Colonic mucosa (tissue), 4 donors: ENCODE data around the gene ARHGEF10L. TPM values are rescaled to one million over a fixed set of nuclear protein-coding genes. Genes with fewer than 3 reads are reported as not detected.

Experiments used
- DNase-seq: peaks from one replicate; pipeline ENCODE4 v3.0.0-alpha.2; 2020
- H3K27ac ChIP-seq: fragments of 200-600 bp; one replicate; pipeline ENCODE4 v1.8.0; 2021
- H3K27me3 ChIP-seq: fragments of 200-600 bp; one replicate; pipeline ENCODE4 v1.8.0; 2021
- H3K36me3 ChIP-seq: fragments of 200-600 bp; one replicate; pipeline ENCODE4 v1.8.0; 2021
- H3K4me1 ChIP-seq: fragments of 200-600 bp; one replicate; pipeline ENCODE4 v1.8.0; 2021; ENCODE audit warnings: mild to moderate bottlenecking
- H3K4me3 ChIP-seq: fragments of 200-600 bp; one replicate; pipeline ENCODE4 v1.8.0; 2021
- H3K9ac ChIP-seq, 2 donors: one replicate each; pipeline ENCODE4 v1.7.0; 2013; ENCODE audit warnings: control low read depth in 2 of 2, low read depth in 2 of 2, low read length in 2 of 2
- H3K9me3 ChIP-seq: fragments of 200-600 bp; one replicate; pipeline ENCODE4 v1.8.0; 2021
- CTCF ChIP-seq: fragments of 200-600 bp; IDR thresholded peaks from one replicate; pipeline ENCODE4 v1.8.0; 2022; ENCODE audit warnings: antibody characterized with exemption, mild to moderate bottlenecking
- intact Hi-C: fragments of 100-400 bp; cut with DNase I; formaldehyde crosslinking; loops from one replicate; pipeline ENCODE4 v1.14.1; 2022
- total RNA-seq, 2 donors: library from RNA; stranded (reverse); fragmentation: NEBNext Ultra II Directional in 1 of 2; extraction: Animal tissue kit (Norgen Biotek cat#: 25700) in 1 of 2; gene quantifications; one replicate each; pipeline ENCODE4 v1.2.1, GENCODE V29; 2021
- donor health status: healthy.
- donor health status: DM: no; HTN: no; CAD: no.
- donor health status: DM: no; HTN: no; CAD: no.

The ARHGEF10L gene
- total RNA-seq, 2 donors from 2014 or later: 77.5 to 133 TPM

DNA sequence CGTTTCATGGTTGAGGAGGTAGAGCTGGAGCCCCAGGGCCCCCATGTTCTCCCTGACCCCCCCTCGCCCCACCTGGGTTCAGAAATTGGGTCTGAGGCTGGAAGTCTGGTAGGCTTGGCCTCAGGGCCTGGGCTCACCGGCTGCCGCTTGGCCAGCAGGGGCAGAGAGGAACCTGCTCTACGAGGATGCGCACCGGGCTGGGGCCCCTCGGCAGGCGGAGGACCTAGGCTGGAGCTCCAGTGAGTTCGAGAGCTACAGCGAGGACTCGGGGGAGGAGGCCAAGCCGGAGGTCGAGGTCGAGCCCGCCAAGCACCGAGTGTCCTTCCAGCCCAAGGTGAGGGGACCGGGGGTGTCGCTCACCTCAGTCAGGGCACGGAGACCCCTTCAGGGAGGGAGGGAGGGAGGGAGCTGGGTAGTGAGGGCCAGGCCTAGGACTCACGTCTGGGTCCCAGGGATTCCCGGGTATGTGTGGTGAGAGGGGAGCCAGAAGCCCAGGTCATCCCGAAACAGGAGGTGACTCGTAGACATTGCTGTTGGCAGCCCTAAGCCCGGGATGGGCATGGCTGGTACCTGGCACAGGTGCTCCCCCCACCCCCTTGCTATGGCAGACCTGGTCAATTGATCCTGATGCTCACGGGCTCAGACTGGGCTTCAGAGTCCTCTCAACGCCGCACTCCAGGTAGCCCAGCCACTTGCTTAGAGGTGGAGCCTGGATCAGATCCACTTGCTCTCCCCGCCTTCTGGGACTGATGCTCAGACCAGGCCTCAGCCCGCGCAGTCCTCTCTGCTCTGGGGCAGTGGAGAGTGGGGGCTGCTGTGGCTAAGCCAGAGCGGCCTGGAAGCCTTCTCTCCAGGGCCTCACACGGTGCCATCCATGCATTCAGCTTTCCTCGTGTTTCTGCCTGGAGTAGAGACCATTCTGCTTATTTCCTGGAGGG is 68.4 kb downstream of the ARHGEF10L start:
- H3K4me1 ChIP-seq: no peaks in the 10 kb centered on the region
- no peak overlapping the region for H3K4me3 ChIP-seq
- H3K9ac ChIP-seq: no peak overlapping the region
- intact Hi-C loops: loop anchor here (2.0 kb wide), 1 partner anchor 105 kb away; no protein-coding TSS in a partner anchor
- no peak for TF ChIP-seq CTCF
- H3K9me3 ChIP-seq: no peaks in the 10 kb centered on the region
- H3K27ac ChIP-seq: no peak overlapping the region
- no peaks in the 10 kb centered on the region for H3K27me3 ChIP-seq
- no peak for DNase-seq
- no peaks in the 10 kb centered on the region for H3K36me3 ChIP-seq

GRCh38 chr1:17609529-17609928 is 70.0 kb downstream of the ARHGEF10L start:
- Histone ChIP-seq H3K9me3 (no peaks in the 10 kb centered on the region), H3K9ac (no peak overlapping the region), H3K27ac (no peak overlapping the region), H3K36me3 (no peaks in the 10 kb centered on the region), H3K4me1 (no peaks in the 10 kb centered on the region), H3K4me3 (no peak overlapping the region), H3K27me3 (no peaks in the 10 kb centered on the region)
- intact Hi-C loops: no loop called here
- no peak for TF ChIP-seq CTCF
- no peak for DNase-seq

- Histone ChIP-seq H3K36me3 (no peaks in the 10 kb centered on the region), H3K27ac (no peak overlapping the region), H3K9ac (no peak overlapping the region), H3K4me3 (no peak overlapping the region), H3K9me3 (no peaks in the 10 kb centered on the region), H3K4me1 (no peaks in the 10 kb centered on the region), H3K27me3 (no peaks in the 10 kb centered on the region)
- DNase-seq: no peak
- intact Hi-C loops: no loop called here
- no peak for TF ChIP-seq CTCF
These were observed 70.6 kb downstream of the ARHGEF10L start for GRCh38 chr1:17610085-17610484.

DNA sequence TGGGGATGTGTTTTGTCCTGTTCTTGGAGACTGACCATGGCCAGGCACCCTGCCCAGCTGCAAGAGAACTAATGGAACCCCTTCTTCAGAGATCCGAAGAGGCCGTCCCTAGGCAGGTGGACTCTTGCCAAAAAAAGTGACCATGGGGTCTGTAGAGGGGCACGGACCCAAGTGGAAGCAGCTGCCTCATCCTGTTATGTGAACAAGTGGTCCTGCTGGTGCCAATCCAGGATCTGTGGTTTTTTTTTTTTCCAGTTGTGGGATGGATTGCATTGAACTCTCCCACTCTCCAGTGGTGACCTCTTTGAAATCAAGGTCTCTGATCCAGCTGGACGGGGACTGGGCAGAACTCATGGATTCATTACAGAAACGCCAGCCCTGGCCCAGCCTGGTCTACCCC is 71.2 kb downstream of the ARHGEF10L start:
- no peak for TF ChIP-seq CTCF
- H3K27ac ChIP-seq: no peak overlapping the region
- intact Hi-C loops: no loop called here

GRCh38 chr1:17611991-17612390 is 72.5 kb downstream of the ARHGEF10L start:
- Histone ChIP-seq H3K9ac (no peak overlapping the region), H3K27me3 (no peaks in the 10 kb centered on the region), H3K27ac (no peak overlapping the region), H3K9me3 (no peaks in the 10 kb centered on the region), H3K36me3 (no peaks in the 10 kb centered on the region), H3K4me3 (no peak overlapping the region), H3K4me1 (no peaks in the 10 kb centered on the region)
- DNase-seq: no peak
- TF ChIP-seq CTCF: no peak
- intact Hi-C loops: no loop called here

More for the DNA sequence above, 71.2 kb downstream of the ARHGEF10L start:
- Histone ChIP-seq H3K36me3 (no peaks in the 10 kb centered on the region), H3K9ac (no peak overlapping the region), H3K4me3 (no peak overlapping the region), H3K9me3 (no peaks in the 10 kb centered on the region), H3K27me3 (no peaks in the 10 kb centered on the region), H3K4me1 (no peaks in the 10 kb centered on the region)
- DNase-seq: no peak
